HG03457 (cell line): ENCODE measurements around the gene SORBS1.

Experiments
- ATAC-seq: cut with Tn5 transposase; IDR thresholded peaks from one replicate; pipeline ENCODE4 v1.9.1; 2021; ENCODE audit warnings: moderate number of reproducible peaks; ENCODE audit not compliant: unreplicated experiment

The SORBS1 gene

DNA sequence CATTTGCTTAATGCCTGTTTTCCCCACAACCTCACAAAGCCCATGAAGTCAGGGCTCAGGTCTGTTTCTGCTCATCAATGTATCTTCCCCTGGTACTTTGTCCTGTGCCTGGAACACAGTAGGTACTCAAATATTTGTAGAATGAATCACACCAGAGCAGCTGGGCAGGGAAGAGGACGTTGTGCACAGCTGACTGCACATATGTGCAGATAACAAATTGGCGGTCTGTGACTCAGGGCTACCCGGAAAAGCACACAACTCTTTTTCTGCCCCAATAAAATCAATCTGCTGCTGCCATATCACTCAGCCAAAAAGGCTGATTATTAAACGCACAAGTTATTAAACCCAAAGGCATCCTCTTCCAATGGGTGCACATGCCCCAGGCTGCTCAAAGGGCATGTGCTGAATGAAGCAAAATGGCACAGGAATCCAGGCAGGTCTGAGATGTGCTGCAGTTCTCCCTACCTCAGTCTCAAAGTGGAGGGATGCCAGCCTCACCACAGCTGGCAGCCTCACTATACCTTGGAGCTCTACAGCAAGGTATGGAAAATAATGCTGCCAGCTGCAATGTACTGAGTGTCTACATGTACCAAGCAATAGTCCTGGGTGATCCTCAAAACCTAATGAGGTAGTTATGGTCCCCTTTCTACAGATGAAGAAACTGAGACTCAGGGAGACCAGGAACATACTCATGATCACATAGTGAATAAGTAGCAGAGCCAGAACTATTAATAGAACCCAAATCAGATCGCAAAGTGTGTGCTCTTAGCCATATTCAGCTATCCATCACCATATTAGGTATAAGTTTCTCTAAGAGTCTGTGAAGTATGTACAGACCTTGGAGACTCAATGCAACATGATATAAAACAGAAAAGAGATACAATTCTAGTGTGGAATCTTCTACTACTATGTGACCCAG, 43.4 kb downstream of the SORBS1 start:
- no peak for ATAC-seq

DNA sequence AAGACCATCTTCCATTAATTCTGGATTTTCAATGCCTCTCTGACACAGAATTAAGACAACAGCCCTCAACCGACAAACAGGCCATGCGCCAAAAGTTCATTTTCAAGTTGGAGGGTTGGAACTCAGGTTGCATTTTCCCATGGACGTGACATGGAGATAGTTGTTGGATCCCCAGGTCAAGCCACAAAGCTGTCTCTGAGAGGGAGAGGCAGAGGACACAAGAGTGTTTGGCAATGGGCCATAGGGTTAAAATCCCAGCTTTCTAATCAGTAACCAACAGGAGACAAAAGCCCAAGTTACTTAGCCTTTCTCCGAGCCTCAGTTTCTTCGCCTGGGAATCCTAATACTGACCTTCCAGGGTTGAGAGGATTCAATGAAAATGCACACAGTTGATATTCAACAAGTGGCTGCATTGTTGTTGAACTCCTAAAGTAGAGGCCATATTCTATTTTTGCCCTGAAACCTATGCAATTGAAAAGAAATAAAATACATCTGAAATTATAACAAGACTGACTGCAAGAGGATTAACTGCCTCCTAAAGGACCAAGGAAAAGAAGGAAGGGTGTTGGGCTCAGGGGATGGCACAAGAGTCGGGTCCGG, 44.3 kb downstream of the SORBS1 start:
- ATAC-seq: no peak

DNA sequence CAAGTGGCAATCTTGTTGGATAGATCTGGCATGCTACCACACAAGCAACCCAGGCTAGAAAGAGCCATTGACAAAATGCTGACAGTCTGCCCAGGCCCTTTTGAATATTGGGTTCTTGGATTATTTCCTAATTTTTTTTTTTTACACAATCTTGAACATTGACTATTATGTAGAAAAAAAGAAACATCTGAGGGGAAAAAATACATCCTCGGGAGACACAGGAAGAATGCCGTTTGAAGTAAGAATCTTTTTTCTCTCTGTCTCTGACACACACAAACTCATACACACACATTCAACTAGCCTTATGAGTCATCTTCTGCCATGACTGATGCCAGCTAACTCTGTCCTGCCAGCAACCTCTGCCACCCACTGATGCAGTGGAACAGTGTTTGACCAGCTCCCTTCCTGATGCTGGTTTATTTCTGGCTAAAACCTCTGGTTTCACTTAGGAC, 47.2 kb downstream of the SORBS1 start:
- no peak for ATAC-seq

DNA sequence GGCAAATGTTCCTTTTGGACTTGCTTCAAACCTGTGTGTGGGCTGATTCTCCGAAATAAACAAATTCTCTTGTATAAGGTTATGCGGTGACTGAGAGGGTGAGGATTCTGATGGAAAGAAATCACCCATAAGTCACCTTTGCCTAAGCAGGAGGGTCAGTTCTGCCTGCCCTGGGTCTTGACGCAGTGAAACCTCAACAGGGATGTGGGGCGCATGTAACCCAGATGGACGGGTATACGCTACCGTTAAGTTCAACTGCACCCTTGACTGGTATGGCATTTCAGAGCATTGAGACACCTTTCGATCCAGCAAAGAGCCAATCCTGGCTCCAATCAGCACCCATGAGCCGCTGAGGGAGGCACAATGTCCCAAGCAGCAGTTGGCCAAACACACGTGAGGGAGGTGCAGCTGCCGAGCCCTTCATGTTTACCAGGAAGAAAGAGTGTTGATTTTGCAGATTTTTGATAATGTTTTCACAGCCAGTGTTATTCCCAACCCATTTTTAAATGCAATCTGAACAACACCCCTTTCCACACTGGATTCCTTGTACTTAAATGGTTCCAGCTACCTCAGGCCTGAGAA, 48.1 kb downstream of the SORBS1 start:
- ATAC-seq: no peak

DNA sequence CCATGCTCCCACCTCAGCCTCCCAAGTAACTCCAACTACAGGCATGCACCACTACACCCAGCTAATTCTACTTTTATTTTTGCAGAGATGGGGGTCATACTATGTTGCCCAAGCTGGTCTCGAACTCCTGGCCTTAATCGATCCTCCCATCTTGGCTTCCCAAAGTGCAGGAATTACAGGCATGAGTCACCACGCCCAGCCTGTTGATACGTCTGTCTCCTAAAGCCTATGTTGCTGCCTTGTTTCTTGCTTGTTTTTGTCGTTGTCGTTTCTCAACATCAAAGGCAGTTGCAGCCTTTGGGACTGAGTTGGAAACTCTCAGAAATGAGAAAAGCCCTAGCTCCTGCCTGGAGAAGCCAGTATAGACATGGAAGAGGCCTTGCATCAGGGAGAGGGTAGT, 49.9 kb downstream of the SORBS1 start:
- ATAC-seq: no peak

DNA sequence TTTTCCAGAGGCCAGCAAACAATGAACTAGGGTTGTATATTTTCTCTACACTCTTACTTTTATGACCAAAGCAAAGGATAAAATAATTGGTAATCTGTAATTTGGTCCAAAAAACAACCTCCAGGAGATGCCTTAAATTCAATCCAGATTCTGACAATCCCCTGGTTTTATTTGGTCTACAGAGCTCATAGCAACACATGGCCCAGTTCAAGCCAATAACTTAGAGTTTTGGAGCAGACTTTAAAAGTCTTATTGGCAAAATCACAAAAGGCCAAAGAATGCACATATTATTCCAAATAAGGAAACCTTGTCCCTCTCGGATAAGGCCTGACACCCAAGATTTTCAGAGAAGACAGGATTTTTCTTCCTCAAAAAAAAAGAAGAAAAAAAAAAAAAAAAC, 51.9 kb downstream of the SORBS1 start:
- no peak for ATAC-seq

DNA sequence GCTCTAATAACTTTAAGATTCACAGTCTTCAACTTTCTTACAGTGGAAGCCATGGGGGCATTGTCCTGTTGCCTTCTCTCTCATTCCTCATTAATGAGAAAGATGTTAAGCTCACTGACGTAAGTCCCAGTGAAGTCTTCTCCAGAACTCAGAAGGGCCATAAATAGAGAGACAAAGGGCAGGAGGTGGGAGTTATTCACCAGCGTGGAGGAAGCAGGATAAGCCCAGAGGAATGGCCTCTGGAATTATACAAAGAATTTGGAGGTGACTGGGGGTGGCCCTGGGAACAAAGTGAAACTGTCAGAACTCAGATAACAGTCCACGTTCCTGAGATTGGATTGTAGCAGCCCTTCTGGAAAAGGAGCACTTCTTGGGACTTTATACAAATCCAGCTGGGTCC, 52.4 kb downstream of the SORBS1 start:
- ATAC-seq: no peak

DNA sequence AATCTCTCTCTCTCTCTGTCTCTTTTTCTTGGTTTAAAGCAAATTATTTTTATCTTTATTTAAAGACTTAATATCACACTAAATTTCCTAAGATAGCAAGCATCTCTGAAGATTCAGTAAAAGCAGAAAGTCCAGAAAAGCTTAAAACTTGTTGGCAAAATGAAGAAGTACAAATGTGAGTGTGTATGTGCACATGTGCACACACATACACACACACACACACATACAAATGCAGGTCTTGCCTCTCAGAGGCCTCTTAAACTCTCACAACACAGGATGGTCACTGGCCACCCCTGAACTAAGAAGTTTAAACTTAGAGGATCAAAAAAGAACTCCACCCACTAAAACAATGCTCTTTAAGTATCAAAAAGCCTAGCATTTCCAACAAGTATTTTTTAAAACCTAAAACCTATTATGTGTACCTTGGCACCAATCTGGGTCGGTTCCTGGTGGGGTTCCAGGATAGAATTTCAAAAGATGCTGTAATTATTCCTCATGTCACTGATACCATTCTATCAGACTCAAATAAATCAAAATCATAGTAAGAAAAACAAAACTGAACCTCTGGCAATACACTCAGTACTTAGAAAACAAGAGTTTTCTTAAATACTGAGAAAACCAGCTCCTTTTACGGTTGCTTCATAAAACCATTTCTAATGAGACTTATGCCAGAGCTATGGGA, 55.0 kb downstream of the SORBS1 start:
- ATAC-seq: no peak

DNA sequence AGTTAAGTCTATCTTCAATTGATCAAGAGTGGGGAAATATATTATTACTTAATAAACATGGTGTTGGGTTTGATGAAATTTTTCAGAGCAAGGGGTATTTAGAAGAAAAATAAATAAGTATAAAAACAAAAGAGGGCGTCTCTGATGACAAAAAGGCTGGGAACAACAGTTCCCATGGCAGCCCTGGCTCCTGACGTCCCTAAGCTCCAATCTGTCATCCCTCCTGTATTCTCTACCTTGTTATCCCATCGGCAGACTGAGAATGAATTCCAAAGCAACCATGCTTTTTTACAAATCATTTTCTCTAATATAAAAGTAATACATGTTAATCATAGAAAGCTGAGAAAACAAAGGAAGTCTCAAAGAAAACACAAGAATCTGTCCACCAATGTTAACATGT, 55.5 kb downstream of the SORBS1 start:
- no peak for ATAC-seq

DNA sequence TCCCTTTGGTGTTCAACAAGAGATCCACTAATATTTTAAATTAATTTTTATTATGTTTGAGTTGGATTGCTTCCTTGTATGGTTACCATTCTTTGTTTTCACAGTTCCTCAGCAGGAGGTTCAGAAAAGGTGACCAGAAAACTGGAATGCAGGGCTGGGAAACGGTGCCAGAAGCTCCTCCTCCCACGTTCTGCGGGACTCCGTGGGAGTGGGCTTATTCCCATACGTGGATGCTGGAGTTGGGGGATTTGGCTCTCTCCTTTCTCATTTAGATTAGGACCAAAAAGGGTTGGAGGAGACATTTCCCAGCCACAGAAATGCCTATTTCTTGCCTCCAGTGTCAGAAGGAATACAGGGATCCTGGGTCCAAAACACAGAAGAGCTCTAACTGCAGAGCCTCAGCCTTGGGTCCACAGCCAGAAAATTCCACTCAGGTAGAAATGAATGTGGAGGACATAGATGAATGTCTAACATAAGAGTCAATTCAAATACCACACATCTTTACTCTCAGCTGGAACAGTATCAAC, 56.0 kb downstream of the SORBS1 start:
- no peak for ATAC-seq

DNA sequence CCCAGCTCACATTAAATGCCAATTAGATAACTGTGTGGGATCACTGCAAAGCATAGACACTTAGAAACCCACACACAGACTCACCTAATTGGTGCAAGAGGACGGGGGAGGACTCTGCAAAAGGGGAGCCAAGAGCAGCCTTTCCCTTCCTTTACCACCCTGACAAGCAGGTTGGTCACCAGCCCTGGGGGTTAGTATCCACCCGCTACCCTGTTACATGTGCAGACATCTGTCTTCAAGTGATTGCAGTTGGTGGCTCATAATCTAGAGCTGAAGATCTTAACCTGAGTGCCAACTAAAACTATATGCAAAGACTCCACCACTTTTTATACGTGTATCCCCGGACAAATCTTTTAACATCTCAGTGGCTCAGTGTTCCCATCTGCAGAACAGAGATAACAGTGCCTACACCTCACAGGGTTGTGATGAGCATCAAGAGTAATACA, 56.9 kb downstream of the SORBS1 start:
- no peak for ATAC-seq

DNA sequence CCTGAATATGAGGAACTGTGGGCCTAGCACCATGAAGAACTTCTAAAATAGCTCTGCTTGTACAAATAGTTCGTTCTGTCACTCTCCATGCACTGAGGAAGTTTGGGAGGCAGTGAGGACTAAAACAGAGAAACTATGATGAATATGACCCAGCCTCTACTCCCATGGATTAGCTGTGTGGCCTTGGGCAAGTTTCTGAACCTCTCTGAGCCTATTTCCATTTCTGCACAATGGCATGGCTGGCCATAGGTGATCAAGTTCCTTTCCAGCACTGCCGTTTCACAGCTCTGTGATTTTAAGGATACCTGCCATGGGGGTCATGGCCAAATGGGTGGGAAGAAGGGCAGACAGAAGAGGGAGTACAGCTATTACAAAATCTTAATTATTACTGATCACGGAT, 57.6 kb downstream of the SORBS1 start:
- ATAC-seq: no peak

DNA sequence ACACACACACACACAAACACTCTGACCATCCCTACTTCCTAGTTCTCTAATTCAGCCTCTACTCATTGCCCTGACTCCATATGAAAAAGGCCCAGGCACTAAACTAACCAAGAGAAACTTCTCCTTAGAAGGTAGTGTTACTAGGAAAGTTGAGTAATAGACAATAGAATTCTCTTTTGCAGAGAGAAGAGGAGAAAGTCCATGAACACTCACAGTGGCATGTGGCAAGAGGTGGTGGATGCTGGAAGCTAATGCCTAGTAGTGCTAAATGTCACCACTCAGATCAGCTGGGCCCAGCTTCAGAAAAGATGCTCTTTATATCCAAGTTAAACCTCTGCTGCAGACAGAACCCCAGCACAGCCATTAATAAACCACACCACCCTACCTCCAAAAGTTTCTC, 58.2 kb downstream of the SORBS1 start:
- ATAC-seq: no peak

DNA sequence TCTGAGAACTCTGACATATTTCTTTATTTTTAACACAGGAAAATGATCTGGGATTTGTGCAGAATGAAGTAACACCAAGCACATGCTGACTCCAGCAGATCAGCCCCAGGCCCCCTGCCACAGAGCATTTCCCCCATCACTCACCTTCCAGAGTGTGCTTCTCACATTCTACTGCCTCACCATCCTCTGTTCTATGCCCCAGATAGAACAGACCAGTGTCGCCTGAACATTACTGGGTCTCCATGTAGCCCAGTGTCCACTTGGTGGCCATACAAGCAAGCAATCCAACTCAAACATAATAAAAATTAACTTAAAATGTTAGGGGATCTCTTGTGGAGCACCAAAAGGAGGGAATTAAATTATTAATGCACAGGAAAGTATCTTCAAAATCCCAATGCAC, 58.8 kb downstream of the SORBS1 start:
- ATAC-seq: no peak

DNA sequence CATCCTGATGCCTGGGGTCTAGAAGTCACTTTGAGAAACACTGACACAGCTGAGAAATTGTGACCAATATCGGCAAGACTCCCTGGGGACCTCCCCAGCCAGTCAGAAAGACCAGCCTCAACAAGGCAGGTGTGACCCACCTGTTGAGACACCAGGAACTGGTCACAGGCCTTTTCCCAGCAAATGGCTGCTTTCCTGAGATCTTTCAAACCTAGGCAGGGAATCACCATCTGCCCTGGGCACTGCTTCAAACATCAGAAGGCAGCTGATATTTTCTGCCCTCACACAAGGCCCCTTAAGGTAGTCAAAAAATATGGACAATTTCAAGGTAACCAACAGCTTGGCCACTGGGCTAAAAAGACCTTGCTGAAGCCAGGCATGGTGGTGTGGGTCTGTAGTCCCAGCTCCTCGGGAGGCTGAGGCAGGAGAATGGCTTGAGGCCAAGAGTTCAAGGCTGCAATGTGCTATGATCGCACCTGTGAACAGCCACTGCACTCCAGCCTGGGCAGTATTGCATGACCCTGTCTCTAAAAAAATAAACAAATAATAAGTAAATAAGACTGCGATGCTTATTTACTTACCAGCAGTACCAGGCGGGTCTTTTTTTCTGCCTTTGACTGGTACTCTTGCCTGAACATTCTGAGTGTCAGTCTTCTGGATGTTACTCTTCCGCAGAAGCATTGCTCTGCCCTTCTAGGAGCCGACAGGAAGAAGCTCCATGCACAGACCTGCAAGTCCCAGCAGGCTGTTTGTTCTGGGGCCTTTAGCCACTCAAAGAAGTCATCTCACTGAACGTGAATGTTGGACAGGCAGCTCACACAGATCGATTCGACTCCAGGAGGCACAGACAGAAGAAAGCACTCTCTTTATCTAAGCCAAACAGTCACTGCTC, 59.7 kb downstream of the SORBS1 start:
- ATAC-seq: no peak

DNA sequence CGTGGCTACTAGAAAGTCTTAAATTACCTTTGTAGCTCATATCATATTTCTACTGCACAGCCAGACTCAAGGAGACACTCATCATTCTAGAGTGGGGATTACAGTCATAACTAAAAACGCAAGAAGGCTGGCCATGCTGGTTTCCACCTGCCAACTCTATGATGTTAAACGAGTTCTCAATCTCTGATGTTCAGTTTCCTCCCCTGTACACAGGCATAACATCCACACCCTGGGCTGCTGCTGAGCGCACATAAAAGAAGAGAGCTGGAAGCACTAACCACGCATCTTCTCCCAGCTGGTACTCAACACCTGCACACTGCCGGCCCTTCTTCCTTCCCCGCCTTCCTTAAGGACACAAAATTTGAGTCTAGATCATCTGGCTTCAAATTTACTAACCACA, 60.5 kb downstream of the SORBS1 start:
- no peak for ATAC-seq

DNA sequence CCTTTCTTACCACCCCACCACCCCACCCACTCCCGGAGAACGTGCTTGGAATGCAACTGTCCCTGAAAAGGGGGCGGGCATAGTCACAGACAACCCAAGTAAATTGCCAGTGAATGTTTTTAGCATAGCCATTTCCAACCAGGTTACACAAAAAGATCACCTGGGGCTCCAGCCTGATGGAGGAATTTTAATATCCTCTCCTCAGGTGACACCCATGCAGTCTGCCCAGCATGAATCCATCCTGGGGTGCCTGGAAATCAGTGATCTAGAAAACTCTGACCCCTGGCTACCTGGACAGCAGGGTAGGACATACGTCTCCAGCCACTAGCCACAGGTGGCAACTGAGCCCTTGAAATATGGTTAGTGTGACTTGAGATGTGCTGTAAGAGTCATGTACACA, 61.1 kb downstream of the SORBS1 start:
- no peak for ATAC-seq

DNA sequence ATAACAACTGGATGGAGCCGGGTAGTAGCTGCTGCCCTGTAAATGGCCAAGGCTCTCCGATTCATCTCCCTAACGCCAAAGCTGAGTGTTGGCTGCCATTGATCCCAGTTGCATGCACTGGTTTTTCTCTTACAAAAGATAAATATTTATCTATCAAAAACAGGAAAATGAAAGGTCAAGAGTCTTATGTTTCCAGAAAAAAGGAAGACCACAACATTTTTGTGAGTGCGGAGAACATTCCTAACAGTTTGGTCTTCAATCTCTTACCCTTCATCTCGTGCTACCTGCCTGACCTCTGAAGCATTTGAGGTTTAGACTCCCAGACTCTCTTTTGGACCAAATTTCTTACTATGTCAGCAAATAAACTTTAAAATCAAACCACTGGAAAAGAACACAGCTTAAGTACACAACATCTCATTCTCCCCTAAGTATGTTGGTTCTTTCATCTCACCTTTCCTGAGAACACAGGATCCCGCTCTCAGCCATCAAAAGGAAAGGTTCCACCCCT, 61.6 kb downstream of the SORBS1 start:
- ATAC-seq: no peak

DNA sequence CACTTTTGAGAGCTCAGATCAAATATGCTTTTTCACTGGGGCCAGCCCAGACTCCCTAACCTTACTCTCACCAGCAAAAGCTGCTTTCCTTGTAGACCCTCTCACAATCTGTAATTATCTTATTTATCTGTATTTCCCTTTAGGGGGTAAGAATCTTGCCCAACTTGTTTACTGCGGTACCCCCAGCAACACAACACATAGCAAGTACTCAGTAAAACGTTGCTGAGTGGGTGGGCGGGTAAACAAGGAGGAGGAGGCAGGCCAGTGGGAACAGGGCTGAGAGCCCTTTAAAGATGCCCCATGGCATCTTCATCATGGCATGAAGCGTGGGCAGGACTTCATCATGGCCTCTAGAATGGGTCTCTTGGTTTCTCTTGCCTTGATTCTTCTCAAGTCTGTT, 64.2 kb downstream of the SORBS1 start:
- no peak for ATAC-seq
